Body of pancreas (tissue), 4 donors: ENCODE measurements around the gene SEC24D.

ENCODE experiments used
- POLR2A ChIP-seq, 3 donors: fragments of 450-650 bp; IDR thresholded peaks; one replicate each; pipeline ENCODE4 v1.6.1; 2016; ENCODE audit warnings: antibody characterized with exemption in 3 of 3, mild to moderate bottlenecking in 2 of 3
- TF ChIP-seq, protein P1 (sequence below), 7 experiments: fragments of 450-650 bp in 4 of 7; fragments of 200-600 bp in 3 of 7; sonication (generic) in 3 of 7; IDR thresholded peaks; one replicate each; pipeline ENCODE4 v1.5.1; 2016 to 2019; ENCODE audit warnings: antibody characterized with exemption in 7 of 7

- TF ChIP-seq, protein P1, sequence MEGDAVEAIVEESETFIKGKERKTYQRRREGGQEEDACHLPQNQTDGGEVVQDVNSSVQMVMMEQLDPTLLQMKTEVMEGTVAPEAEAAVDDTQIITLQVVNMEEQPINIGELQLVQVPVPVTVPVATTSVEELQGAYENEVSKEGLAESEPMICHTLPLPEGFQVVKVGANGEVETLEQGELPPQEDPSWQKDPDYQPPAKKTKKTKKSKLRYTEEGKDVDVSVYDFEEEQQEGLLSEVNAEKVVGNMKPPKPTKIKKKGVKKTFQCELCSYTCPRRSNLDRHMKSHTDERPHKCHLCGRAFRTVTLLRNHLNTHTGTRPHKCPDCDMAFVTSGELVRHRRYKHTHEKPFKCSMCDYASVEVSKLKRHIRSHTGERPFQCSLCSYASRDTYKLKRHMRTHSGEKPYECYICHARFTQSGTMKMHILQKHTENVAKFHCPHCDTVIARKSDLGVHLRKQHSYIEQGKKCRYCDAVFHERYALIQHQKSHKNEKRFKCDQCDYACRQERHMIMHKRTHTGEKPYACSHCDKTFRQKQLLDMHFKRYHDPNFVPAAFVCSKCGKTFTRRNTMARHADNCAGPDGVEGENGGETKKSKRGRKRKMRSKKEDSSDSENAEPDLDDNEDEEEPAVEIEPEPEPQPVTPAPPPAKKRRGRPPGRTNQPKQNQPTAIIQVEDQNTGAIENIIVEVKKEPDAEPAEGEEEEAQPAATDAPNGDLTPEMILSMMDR (IDR thresholded peaks at IDR 0.05): no peak
- TF ChIP-seq POLR2A (IDR thresholded peaks at IDR 0.05): no peak
Measured at GRCh38 chr4:118765399-118765798, 70.5 kb downstream of the SEC24D start.
